LNCAP (cell line): ENCODE data around the gene TMEM163.

Experiments used
- CTCF ChIP-seq: fragments of 450-650 bp; IDR thresholded peaks from 2 replicates; pipeline ENCODE4 v1.5.1; 2017; ENCODE audit warnings: mild to moderate bottlenecking

The TMEM163 gene

GRCh38 chr2:134574611-134575330, 144.0 kb downstream of the TMEM163 start:
- TF ChIP-seq CTCF, result no peak

- no peak for TF ChIP-seq CTCF
These were observed 145.1 kb downstream of the TMEM163 start for GRCh38 chr2:134573724-134574123.

- no peak for TF ChIP-seq CTCF
These were observed 145.8 kb downstream of the TMEM163 start for GRCh38 chr2:134573085-134573370.

GRCh38 chr2:134572314-134573084, 146.3 kb downstream of the TMEM163 start:
- no peak for TF ChIP-seq CTCF

GRCh38 chr2:134570676-134571075, 148.1 kb downstream of the TMEM163 start:
- no peak for TF ChIP-seq CTCF

- TF ChIP-seq CTCF, result no peak
These were observed 150.4 kb downstream of the TMEM163 start for GRCh38 chr2:134568413-134568812.

- TF ChIP-seq CTCF, result no peak
These were observed 151.1 kb downstream of the TMEM163 start for GRCh38 chr2:134567666-134568065.
